Ovary (tissue), 9 donors: Measurements from ENCODE around the gene ZNF212. TPM values are rescaled to one million over a fixed set of nuclear protein-coding genes. Genes with fewer than 3 reads are reported as not detected.

ENCODE experiments used
- DNase-seq, 5 donors: peaks; one replicate each; pipeline ENCODE4 v3.0.0-alpha.2; 2019 to 2020
- H3K27ac ChIP-seq, 2 donors: fragments of 200-600 bp; one replicate each; pipeline versions ENCODE4 v1.5.1 to v1.8.0; 2019 to 2022
- H3K27me3 ChIP-seq: fragments of 200-600 bp; one replicate; pipeline ENCODE4 v1.8.0; 2022
- H3K36me3 ChIP-seq: fragments of 200-600 bp; sonication (generic); one replicate; pipeline ENCODE4 v1.5.1; 2019
- H3K4me1 ChIP-seq: one replicate; pipeline ENCODE4 v1.8.1; 2013; ENCODE audit warnings: mild to moderate bottlenecking, moderate library complexity; ENCODE audit not compliant: insufficient read depth
- H3K4me3 ChIP-seq: fragments of 200-600 bp; sonication (generic); one replicate; pipeline ENCODE4 v1.5.1; 2017
- H3K9me3 ChIP-seq, 2 donors: fragments of 200-600 bp in 1 of 2; sonication (generic) in 1 of 2; one replicate each; pipeline versions ENCODE4 v1.5.1 to v1.8.1; 2013 to 2019; ENCODE audit warnings: mild to moderate bottlenecking in 1 of 2, moderate library complexity in 1 of 2
- CTCF ChIP-seq, 3 donors: fragments of 450-650 bp in 2 of 3; fragments of 200-600 bp in 1 of 3; IDR thresholded peaks; one replicate each; pipeline versions ENCODE4 v1.5.1 to v1.8.0; 2016 to 2022; ENCODE audit warnings: antibody characterized with exemption in 3 of 3, mild to moderate bottlenecking in 1 of 3
- EP300 ChIP-seq: sonication (generic); formaldehyde crosslinking; IDR thresholded peaks from one replicate; pipeline ENCODE4 v1.6.1; 2017; ENCODE audit warnings: antibody characterized with exemption
- POLR2A ChIP-seq: fragments of 450-650 bp; IDR thresholded peaks from one replicate; pipeline ENCODE4 v1.6.1; 2017; ENCODE audit warnings: antibody characterized with exemption, mild to moderate bottlenecking, moderate library complexity
- WGBS, 3 donors: extraction: QIAGEN DNeasy Blood & Tissue Kit in 1 of 3; methylation state at CpG; one replicate each; pipeline versions ENCODE4 v1.1.5 to v1.1.7; 2013 to 2017; 5-methylcytosine and 5-hydroxymethylcytosine counted together
- intact Hi-C, 4 donors: fragments of 100-400 bp; cut with DNase I; formaldehyde crosslinking; loops; one replicate each; pipeline versions ENCODE4 v1.11.0 to v1.15.1; 2022 to 2023
- polyA plus RNA-seq, 2 donors: library from polyadenylated mRNA; stranded (reverse); fragments of 200-250 nt in 1 of 2; fragments of 350-450 nt in 1 of 2; fragmentation: Illumina TruSeq in 1 of 2; extraction: RNeasy Lipid Tissue Mini Kit (QIAGEN cat#74804) in 1 of 2; gene quantifications; one replicate each; pipeline ENCODE4 v1.2.3, GENCODE V29; 2013 to 2014
- total RNA-seq, 7 donors: library from RNA; depleted of rRNA in 2 of 7; stranded (reverse); fragments of >200 nt in 2 of 7; fragmentation: NEBNext Ultra II Directional in 3 of 7; extraction: Animal tissue kit (Norgen Biotek cat#: 25700) in 3 of 7; gene quantifications; one replicate each; pipeline versions ENCODE4 v1.1.0 to v1.2.4, GENCODE V29; 2016 to 2023
- donor health status: DM: no; HTN: no; CAD: no; lungs with moderate emphysema.
- donor health status: DM: no; HTN: no; CAD: no.
- donor health status: Bipolar disorder and iron deficiency.
- donor health status: DM: yes; HTN: yes; CAD: no.
- donor health status: DM: no; HTN: no; CAD: no.
- donor health status: DM: yes; HTN: yes; CAD: no.

Gene ZNF212
- total and polyA plus RNA-seq, 9 donors: 5.4 to 16.0 (median 11.3) TPM

- H3K9me3 ChIP-seq: no peaks in the 10 kb centered on the region
- no peak for DNase-seq
- TF ChIP-seq CTCF (IDR thresholded peaks at IDR 0.05): no peak
- no peak for TF ChIP-seq EP300
- TF ChIP-seq POLR2A: no peak
- peaks cover 4% of the 10 kb centered on the region for H3K4me1 ChIP-seq
- H3K36me3 ChIP-seq: no peaks in the 10 kb centered on the region
- no peaks in the 10 kb centered on the region for H3K27me3 ChIP-seq
- WGBS, 3 donors: 74 to 79% (median 77%) methylated on average over 5 of the region's 5 CpGs
- no peak overlapping the region for H3K27ac ChIP-seq
- no peak overlapping the region for H3K4me3 ChIP-seq
- intact Hi-C loops: no loop called here
These were observed 57.7 kb downstream of the ZNF212 start for GRCh38 chr7:149297034-149297755.

- no peak for TF ChIP-seq POLR2A
- TF ChIP-seq CTCF (IDR thresholded peaks at IDR 0.05): no peak
- no peak for TF ChIP-seq EP300
- DNase-seq: no peak
- no peaks in the 10 kb centered on the region for H3K36me3 ChIP-seq
- no peak overlapping the region for H3K4me3 ChIP-seq
- intact Hi-C loops: no loop called here
- H3K27ac ChIP-seq: no peak overlapping the region
- no peaks in the 10 kb centered on the region for H3K4me1 ChIP-seq
- H3K9me3 ChIP-seq: no peaks in the 10 kb centered on the region
- H3K27me3 ChIP-seq: no peaks in the 10 kb centered on the region
- WGBS, 3 donors: 55 to 76% (median 64%) methylated on average over 8 of the region's 8 CpGs
These were observed 61.3 kb downstream of the ZNF212 start for GRCh38 chr7:149300620-149301285.

GRCh38 chr7:149302222-149302621 lies 62.8 kb downstream of the ZNF212 start:
- H3K36me3 ChIP-seq: no peaks in the 10 kb centered on the region
- H3K9me3 ChIP-seq: no peaks in the 10 kb centered on the region
- 87 to 91% (median 89%) methylated on average over 12 of the region's 12 CpGs for WGBS, 3 donors
- no peak for DNase-seq
- no peak overlapping the region for H3K27ac ChIP-seq
- no peak overlapping the region for H3K4me3 ChIP-seq
- H3K4me1 ChIP-seq: no peaks in the 10 kb centered on the region
- H3K27me3 ChIP-seq: no peaks in the 10 kb centered on the region
- TF ChIP-seq POLR2A: no peak
- TF ChIP-seq EP300: no peak
- TF ChIP-seq CTCF (IDR thresholded peaks at IDR 0.05): no peak
- intact Hi-C loops: no loop called here

GRCh38 chr7:149302865-149303264 lies 63.4 kb downstream of the ZNF212 start:
- no peak for DNase-seq

More at GRCh38 chr7:149302865-149303264, 63.4 kb downstream of the ZNF212 start:
- H3K4me1 ChIP-seq: no peaks in the 10 kb centered on the region
- no peaks in the 10 kb centered on the region for H3K9me3 ChIP-seq
- intact Hi-C loops: no loop called here
- H3K4me3 ChIP-seq: no peak overlapping the region
- no peaks in the 10 kb centered on the region for H3K27me3 ChIP-seq
- H3K27ac ChIP-seq: no peak overlapping the region
- H3K36me3 ChIP-seq: no peaks in the 10 kb centered on the region
- TF ChIP-seq CTCF (IDR thresholded peaks at IDR 0.05) (no peak), EP300 (no peak), POLR2A (no peak)
- 70 to 76% (median 70%) methylated on average over 2 of the region's 2 CpGs for WGBS, 3 donors
